A549 (cell line): Measurements from ENCODE around the gene RASSF6. TPM values are rescaled to one million over a fixed set of nuclear protein-coding genes. Genes with fewer than 3 reads are reported as not detected.

Experiments
- ATAC-seq, 2 experiments: fragments of 200-7000 bp in 1 of 2; fragments of >200 bp in 1 of 2; cut with Nextera tagmentation in 1 of 2; cut with Tn5 transposase in 1 of 2; 3 replicates each; pipeline versions ENCODE4 v1.8.0 to v1.9.1; 2018 to 2020; ENCODE audit warnings: mild to moderate bottlenecking in 1 of 2, moderate library complexity in 1 of 2
- CTCF ChIA-PET: fragments of 300-600 bp; sonication (Branson Sonifier 250); formaldehyde crosslinking; extraction: SDS; loops from one replicate; lab custom pipeline; 2021; ENCODE audit warnings: antibody characterized with exemption, inconsistent platforms; lab: Yijun Ruan, JAX
- POLR2A ChIA-PET: fragments of 350-600 bp; formaldehyde crosslinking; extraction: SDS; loops from one replicate; lab custom pipeline; 2021; ENCODE audit warnings: antibody characterized with exemption, inconsistent platforms; lab: Yijun Ruan, JAX
- DNase-seq, 2 experiments: peaks; one replicate each; pipeline versions ENCODE4 v3.0.0 to v3.0.0-alpha.2; 2011 to 2016; ENCODE audit warnings: low read depth in 1 of 2, low spot score in 1 of 2
- FAIRE-seq: peaks from 2 replicates; lab custom pipeline; 2011; peaks lifted over from hg19 to GRCh38; lab: Jason Lieb, UNC
- H3K27ac ChIP-seq, 2 experiments: fragments of >200 bp; sonication (Bioruptor Twin); formaldehyde crosslinking; 3 replicates each; pipeline ENCODE4 v1.5.1; 2016 to 2017
- H3K4me1 ChIP-seq: fragments of >200 bp; sonication (Bioruptor Twin); formaldehyde crosslinking; 3 replicates; pipeline ENCODE4 v1.6.1; 2016
- H3K4me2 ChIP-seq: fragments of >200 bp; sonication (Bioruptor Twin); formaldehyde crosslinking; 3 replicates; pipeline ENCODE4 v1.6.1; 2016
- H3K4me3 ChIP-seq: fragments of >200 bp; sonication (Bioruptor Twin); formaldehyde crosslinking; 3 replicates; pipeline ENCODE4 v1.5.1; 2016
- H3K9me3 ChIP-seq: fragments of >200 bp; sonication (Bioruptor Twin); formaldehyde crosslinking; 3 replicates; pipeline ENCODE4 v1.6.1; 2016
- ATOH8 ChIP-seq: fragments of 250-450 bp; sonication (Bioruptor Pico); IDR thresholded peaks from 2 replicates; pipeline ENCODE4 v1.5.0; 2020; ENCODE audit warnings: low read depth, mild to moderate bottlenecking, moderate library complexity
- CHD4 ChIP-seq: fragments of 200-600 bp; sonication (generic); IDR thresholded peaks from 2 replicates; pipeline ENCODE4 v1.6.1; 2016; ENCODE audit warnings: antibody characterized with exemption, mild to moderate bottlenecking, borderline replicate concordance
- CTCF ChIP-seq: fragments of >200 bp; sonication (Bioruptor Twin); formaldehyde crosslinking; IDR thresholded peaks from 3 replicates; pipeline ENCODE4 v1.5.1; 2016
- E2F6 ChIP-seq: IDR thresholded peaks from 2 replicates; pipeline ENCODE4 v1.6.1; 2012; ENCODE audit warnings: low read depth, borderline replicate concordance
- FOXS1 ChIP-seq: fragments of 250-450 bp; sonication (Bioruptor Pico); IDR thresholded peaks from 2 replicates; pipeline ENCODE4 v1.5.0; 2020; ENCODE audit warnings: mild to moderate bottlenecking, moderate library complexity
- HDAC2 ChIP-seq: fragments of 200-600 bp; sonication (generic); IDR thresholded peaks from 2 replicates; pipeline ENCODE4 v1.6.1; 2016
- HOXA7 ChIP-seq: fragments of 250-450 bp; sonication (Bioruptor Pico); IDR thresholded peaks from 2 replicates; pipeline ENCODE4 v1.5.0; 2020; ENCODE audit warnings: mild to moderate bottlenecking, moderate library complexity
- JUN ChIP-seq, 2 experiments: fragments of >200 bp; sonication (Bioruptor Twin); formaldehyde crosslinking; IDR thresholded peaks; 2 replicates in 1 of 2; 3 replicates in 1 of 2; pipeline ENCODE4 v1.6.1; 2016 to 2017
- KDM1A ChIP-seq: fragments of 200-600 bp; sonication (generic); IDR thresholded peaks from 2 replicates; pipeline ENCODE4 v1.6.1; 2016; ENCODE audit warnings: low read depth, mild to moderate bottlenecking
- KDM5A ChIP-seq: fragments of 200-600 bp; sonication (generic); IDR thresholded peaks from 2 replicates; pipeline ENCODE4 v1.6.1; 2016; ENCODE audit warnings: antibody characterized with exemption, mild to moderate bottlenecking
- MAFK ChIP-seq: fragments of 450-650 bp; IDR thresholded peaks from 2 replicates; pipeline ENCODE4 v1.6.1; 2014; ENCODE audit not compliant: partially characterized antibody
- MYC ChIP-seq: IDR thresholded peaks from 2 replicates; pipeline ENCODE4 v1.6.1; 2012; ENCODE audit warnings: mild to moderate bottlenecking, inconsistent platforms, low read length, improper control_type of control experiment, borderline replicate concordance
- NPAS2 ChIP-seq: fragments of 250-450 bp; sonication (Bioruptor Pico); IDR thresholded peaks from 2 replicates; pipeline ENCODE4 v1.8.0; 2022; ENCODE audit warnings: mild to moderate bottlenecking, moderate library complexity, borderline replicate concordance
- NR3C1 ChIP-seq: fragments of >200 bp; sonication (Bioruptor Twin); formaldehyde crosslinking; IDR thresholded peaks from 3 replicates; pipeline ENCODE4 v1.6.1; 2017
- RAD21 ChIP-seq, 2 experiments: fragments of >200 bp in 1 of 2; sonication (Bioruptor Twin) in 1 of 2; formaldehyde crosslinking in 1 of 2; IDR thresholded peaks in 1 of 2; conservative IDR thresholded peaks in 1 of 2; 2 replicates in 1 of 2; 3 replicates in 1 of 2; pipeline ENCODE4 v1.6.1; 2012 to 2018; ENCODE audit warnings: inconsistent platforms in 1 of 2
- RARB ChIP-seq: fragments of 250-450 bp; sonication (Bioruptor Pico); IDR thresholded peaks from 2 replicates; pipeline ENCODE4 v1.8.0; 2021; ENCODE audit warnings: mild to moderate bottlenecking, moderate library complexity
- RFX5 ChIP-seq: fragments of 450-650 bp; IDR thresholded peaks from 2 replicates; pipeline ENCODE4 v1.7.1; 2014; ENCODE audit warnings: antibody characterized with exemption, mild to moderate bottlenecking, moderate library complexity
- RNF2 ChIP-seq: fragments of 200-600 bp; sonication (generic); IDR thresholded peaks from 2 replicates; pipeline ENCODE4 v1.6.1; 2016; ENCODE audit warnings: low read depth, mild to moderate bottlenecking, antibody characterized with exemption, moderate library complexity, borderline replicate concordance
- SMC3 ChIP-seq: fragments of >200 bp; sonication (Bioruptor Twin); formaldehyde crosslinking; IDR thresholded peaks from 3 replicates; pipeline ENCODE4 v1.6.1; 2018; ENCODE audit warnings: inconsistent platforms
- SREBF2 ChIP-seq: fragments of 450-650 bp; IDR thresholded peaks from 2 replicates; pipeline ENCODE4 v1.6.1; 2014; ENCODE audit warnings: mild to moderate bottlenecking, moderate library complexity
- TFCP2L1 ChIP-seq: fragments of 250-450 bp; sonication (Bioruptor Pico); IDR thresholded peaks from 2 replicates; pipeline ENCODE4 v1.5.0; 2021; ENCODE audit warnings: mild to moderate bottlenecking
- ZFP36 ChIP-seq: fragments of 450-650 bp; IDR thresholded peaks from 2 replicates; pipeline ENCODE4 v1.6.1; 2014; ENCODE audit warnings: borderline replicate concordance; ENCODE audit not compliant: partially characterized antibody
- WGBS: methylation state at CpG from one replicate; pipeline ENCODE4 v1.1.6; 2017; ENCODE audit errors: missing lambda C conversion rate; 5-methylcytosine and 5-hydroxymethylcytosine counted together
- polyA plus RNA-seq, 4 experiments: library from polyadenylated mRNA; depleted of rRNA in 3 of 4; stranded (reverse); fragments of >200 nt; fragmentation: RNase III in 1 of 4; extraction: RNeasy Plus Mini Kit Qiagen cat#74134 plus additional on column Dnase treatment in 1 of 4; gene quantifications; 2 replicates in 3 of 4; 3 replicates in 1 of 4; pipeline ENCODE4 v1.2.3, GENCODE V29; 2011 to 2017

Gene RASSF6
- polyA plus RNA-seq, 2 of the 4 experiments (the other 2 are of a cell fraction) = 1.8 to 5.9 TPM

GRCh38 chr4:73576381-73576780 lies 43.9 kb downstream of the RASSF6 start:
- DNase-seq (no peak), ATAC-seq (no peak), FAIRE-seq (no peak)
- H3K4me2 ChIP-seq = no peak overlapping the region
- no peak for TF ChIP-seq RNF2
- no peak for TF ChIP-seq NR3C1
- no peak for TF ChIP-seq ZFP36
- no peak for TF ChIP-seq SREBF2
- TF ChIP-seq FOXS1 = no peak
- H3K4me3 ChIP-seq = no peak overlapping the region
- H3K27ac ChIP-seq = no peak overlapping the region; a peak in 1 of 6 replicates
- CTCF ChIA-PET = interaction anchor here (1.0 to 3.2 kb wide), 3 partner anchors 15 to 235 kb away, joined by 3 to 57 read pairs (median 5); no protein-coding TSS in a partner anchor
- no peaks in the 10 kb centered on the region for H3K4me1 ChIP-seq
- POLR2A ChIA-PET = interaction anchor here (0.6 kb wide), 1 partner anchor 118 kb away, joined by 3 read pairs; no protein-coding TSS in a partner anchor
- no peaks in the 10 kb centered on the region for H3K9me3 ChIP-seq
- WGBS = 93% methylated on average over 3 of the region's 3 CpGs

- TF ChIP-seq SMC3 (no peak), ATOH8 (CRISPR knock-in tag) (no peak), RFX5 (no peak), NPAS2 (CRISPR knock-in tag) (no peak), HOXA7 (CRISPR knock-in tag) (no peak), KDM1A (no peak), JUN (IDR thresholded peaks at IDR 0.05) (no peak), RAD21 (conservative IDR thresholded peaks at IDR 0.05 in 1 of 2, IDR thresholded peaks at IDR 0.05 in 1 of 2) (no peak), ZFP36 (no peak), TFCP2L1 (no peak), HDAC2 (no peak), KDM5A (no peak), CHD4 (no peak), MYC (no peak), RARB (CRISPR knock-in tag) (no peak), E2F6 (no peak), MAFK (no peak), RNF2 (no peak), CTCF (no peak)
- no peak for DNase-seq
Observed at GRCh38 chr4:73575660-73576059, 44.6 kb downstream of the RASSF6 start.

More at GRCh38 chr4:73575660-73576059, 44.6 kb downstream of the RASSF6 start:
- Histone ChIP-seq H3K4me1 (no peaks in the 10 kb centered on the region), H3K4me3 (no peak overlapping the region), H3K4me2 (no peak overlapping the region), H3K9me3 (no peaks in the 10 kb centered on the region), H3K27ac (no peak overlapping the region)
- CTCF ChIA-PET = interaction anchor here (0.6 to 3.2 kb wide), 6 partner anchors 14 to 234 kb away, joined by 3 to 57 read pairs (median 3); no protein-coding TSS in a partner anchor
- POLR2A ChIA-PET = no interaction called here
- FAIRE-seq (no peak), ATAC-seq (no peak)
